H1 (cell line): ENCODE measurements around the gene PIK3R1. TPM values are rescaled to one million over a fixed set of nuclear protein-coding genes. Genes with fewer than 3 reads are reported as not detected.

Experiments used
- CTCF ChIA-PET: fragments of 300-600 bp; sonication (Branson Sonifier 250); formaldehyde crosslinking; loops from one replicate; lab custom pipeline; 2021; ENCODE audit not compliant: partially characterized antibody; lab: Charles Lee
- POLR2A ChIA-PET: fragments of 300-600 bp; sonication (Branson Sonifier 250); formaldehyde crosslinking; loops from one replicate; lab custom pipeline; 2021; ENCODE audit warnings: inconsistent platforms; ENCODE audit not compliant: partially characterized antibody; lab: Charles Lee
- DNase-seq, 2 experiments: peaks; one replicate each; pipeline versions ENCODE4 v3.0.0 to v3.0.0-alpha.2; 2010 to 2022; ENCODE audit warnings: low spot score in 2 of 2, low read depth in 1 of 2, mixed read lengths in 1 of 2
- FAIRE-seq: peaks from 2 replicates; lab custom pipeline; 2011; peaks lifted over from hg19 to GRCh38; lab: Jason Lieb, UNC
- H2AFZ ChIP-seq: 2 replicates; pipeline ENCODE4 v1.8.1; 2012; ENCODE audit warnings: low read length, inconsistent platforms
- H2AK5ac ChIP-seq: 2 replicates; pipeline ENCODE4 v1.6.1; 2013; ENCODE audit warnings: low read depth, low read length
- H2BK120ac ChIP-seq: replicated peaks from 2 replicates; pipeline ENCODE3; 2013; ENCODE audit warnings: low read depth, low read length, inconsistent platforms
- H2BK12ac ChIP-seq: 2 replicates; pipeline ENCODE4 v1.6.1; 2013; ENCODE audit warnings: low read depth, low read length
- H2BK15ac ChIP-seq: 2 replicates; pipeline ENCODE4 v1.6.1; 2013; ENCODE audit warnings: low read length
- H2BK20ac ChIP-seq: 2 replicates; pipeline ENCODE4 v1.6.1; 2013; ENCODE audit warnings: low read length
- H2BK5ac ChIP-seq: 2 replicates; pipeline ENCODE4 v1.6.1; 2013; ENCODE audit warnings: low read depth, low read length
- H3K14ac ChIP-seq: 2 replicates; pipeline ENCODE4 v1.6.1; 2013; ENCODE audit warnings: inconsistent platforms; ENCODE audit not compliant: insufficient read length
- H3K18ac ChIP-seq: 2 replicates; pipeline ENCODE4 v1.6.1; 2013; ENCODE audit warnings: low read length; ENCODE audit errors: extremely low read depth
- H3K23ac ChIP-seq: 2 replicates; pipeline ENCODE4 v1.6.1; 2013; ENCODE audit warnings: inconsistent platforms; ENCODE audit not compliant: insufficient read length
- H3K23me2 ChIP-seq: 2 replicates; pipeline ENCODE4 v1.6.1; 2013; ENCODE audit warnings: low read depth, low read length
- H3K27ac ChIP-seq: 2 replicates; pipeline ENCODE4 v1.6.1; 2011; ENCODE audit warnings: low read depth, low read length, inconsistent platforms
- H3K27me3 ChIP-seq, 4 experiments: replicated peaks in 1 of 4; 1 replicate in 1 of 4; 2 replicates in 3 of 4; pipeline versions ENCODE4 v1.6.1 to v1.8.1; 2011 to 2013; ENCODE audit warnings: low read length in 3 of 4, mild to moderate bottlenecking in 3 of 4, inconsistent platforms in 2 of 4, mixed read lengths in 2 of 4, moderate library complexity in 1 of 4; ENCODE audit not compliant: control insufficient read depth in 3 of 4, insufficient read depth in 3 of 4; ENCODE audit errors: extremely low read depth in 1 of 4
- H3K36me3 ChIP-seq, 4 experiments: 2 replicates each; pipeline versions ENCODE4 v1.6.1 to v1.8.1; 2011 to 2013; ENCODE audit warnings: mild to moderate bottlenecking in 4 of 4, low read length in 3 of 4, moderate library complexity in 2 of 4, control low read depth in 1 of 4, inconsistent platforms in 1 of 4; ENCODE audit not compliant: insufficient read depth in 4 of 4, control insufficient read depth in 2 of 4
- H3K4ac ChIP-seq: replicated peaks from 2 replicates; pipeline ENCODE3; 2013; ENCODE audit warnings: low read length, low read depth, mixed read lengths, inconsistent platforms; ENCODE audit not compliant: insufficient read length
- H3K4me1 ChIP-seq, 4 experiments: replicated peaks in 1 of 4; 1 replicate in 1 of 4; 2 replicates in 3 of 4; pipeline versions ENCODE4 v1.6.1 to v1.8.1; 2011 to 2013; ENCODE audit warnings: low read length in 3 of 4, inconsistent platforms in 2 of 4, mixed read lengths in 1 of 4; ENCODE audit not compliant: insufficient read depth in 4 of 4, control insufficient read depth in 3 of 4
- H3K4me2 ChIP-seq, 2 experiments: 2 replicates each; pipeline versions ENCODE4 v1.6.1 to v1.8.1; 2011 to 2013; ENCODE audit warnings: low read depth in 2 of 2, low read length in 2 of 2, control low read depth in 1 of 2, inconsistent platforms in 1 of 2, mild to moderate bottlenecking in 1 of 2; ENCODE audit not compliant: insufficient read depth in 1 of 2
- H3K4me3 ChIP-seq, 4 experiments: fragments of 200-600, 300-600 bp in 1 of 4; sonication (generic), shearing (Covaris generic), sonication (Bioruptor Twin) in 1 of 4; 2 replicates each; pipeline versions ENCODE4 v1.5.1 to v1.8.1; 2011 to 2016; ENCODE audit warnings: low read length in 4 of 4, low read depth in 3 of 4, control low read depth in 2 of 4, inconsistent platforms in 2 of 4, mild to moderate bottlenecking in 2 of 4, mixed read lengths in 1 of 4, moderate library complexity in 1 of 4; ENCODE audit not compliant: insufficient read depth in 2 of 4; ENCODE audit errors: extremely low read depth in 1 of 4
- H3K56ac ChIP-seq: replicated peaks from 2 replicates; pipeline ENCODE3; 2013; ENCODE audit warnings: low read depth, mild to moderate bottlenecking, mixed read lengths, low read length, inconsistent platforms; ENCODE audit not compliant: insufficient read length
- H3K79me1 ChIP-seq: 2 replicates; pipeline ENCODE4 v1.6.1; 2013; ENCODE audit warnings: low read depth, low read length, control low read depth
- H3K79me2 ChIP-seq, 2 experiments: 2 replicates each; pipeline versions ENCODE4 v1.6.1 to v1.8.1; 2012 to 2013; ENCODE audit warnings: low read length in 2 of 2, mild to moderate bottlenecking in 2 of 2, inconsistent platforms in 1 of 2; ENCODE audit not compliant: insufficient read depth in 2 of 2, control insufficient read depth in 1 of 2
- H3K9ac ChIP-seq, 4 experiments: replicated peaks in 1 of 4; 1 replicate in 1 of 4; 2 replicates in 3 of 4; pipeline versions ENCODE4 v1.6.1 to v1.8.1; 2011 to 2013; ENCODE audit warnings: low read depth in 3 of 4, low read length in 3 of 4, control low read depth in 2 of 4, mild to moderate bottlenecking in 2 of 4, moderate library complexity in 2 of 4, inconsistent platforms in 1 of 4; ENCODE audit errors: extremely low read depth in 1 of 4
- H3K9me3 ChIP-seq, 2 experiments: 2 replicates each; pipeline versions ENCODE4 v1.6.1 to v1.8.1; 2012 to 2013; ENCODE audit warnings: mild to moderate bottlenecking in 2 of 2, moderate library complexity in 2 of 2, control low read depth in 1 of 2, inconsistent platforms in 1 of 2, low read depth in 1 of 2, low read length in 1 of 2, mixed read lengths in 1 of 2; ENCODE audit not compliant: insufficient read depth in 2 of 2
- H4K20me1 ChIP-seq, 2 experiments: replicated peaks in 1 of 2; 2 replicates each; pipeline versions ENCODE3 to v1.8.1; 2011 to 2013; ENCODE audit warnings: inconsistent platforms in 2 of 2, low read length in 2 of 2, mild to moderate bottlenecking in 1 of 2; ENCODE audit not compliant: insufficient read depth in 2 of 2, control insufficient read depth in 1 of 2
- H4K5ac ChIP-seq: 2 replicates; pipeline ENCODE4 v1.6.1; 2013; ENCODE audit warnings: low read length, low read depth, mixed read lengths, inconsistent platforms; ENCODE audit not compliant: insufficient read length
- H4K8ac ChIP-seq: 2 replicates; pipeline ENCODE4 v1.8.0; 2013; ENCODE audit warnings: mild to moderate bottlenecking, moderate library complexity, low read length, inconsistent platforms; ENCODE audit not compliant: insufficient read depth; ENCODE audit errors: extremely low read depth
- H4K91ac ChIP-seq: replicated peaks from 2 replicates; pipeline ENCODE3; 2013; ENCODE audit warnings: low read length, mixed read lengths, inconsistent platforms; ENCODE audit not compliant: insufficient read length
- BACH1 ChIP-seq: IDR thresholded peaks from 2 replicates; pipeline ENCODE4 v1.6.1; 2012; ENCODE audit warnings: low read length, improper control_type of control experiment
- BRCA1 ChIP-seq: IDR thresholded peaks from 2 replicates; pipeline ENCODE4 v1.6.1; 2012; ENCODE audit warnings: low read depth, low read length, improper control_type of control experiment
- CHD1 ChIP-seq: IDR thresholded peaks from 2 replicates; pipeline ENCODE4 v1.6.1; 2012; ENCODE audit warnings: low read depth, low read length, improper control_type of control experiment
- CHD2 ChIP-seq: IDR thresholded peaks from 2 replicates; pipeline ENCODE4 v1.6.1; 2012; ENCODE audit warnings: low read length, improper control_type of control experiment
- FOSL1 ChIP-seq: IDR thresholded peaks from 2 replicates; pipeline ENCODE4 v1.6.1; 2011; ENCODE audit warnings: mild to moderate bottlenecking, low read depth, low read length, moderate library complexity; ENCODE audit not compliant: insufficient read depth
- HDAC6 ChIP-seq: IDR thresholded peaks from one replicate; pipeline ENCODE4 v1.7.1; 2012; ENCODE audit warnings: low read depth, mild to moderate bottlenecking, inconsistent platforms, low read length, moderate library complexity
- KDM1A ChIP-seq: fragments of 200-600, 300-600 bp; sonication (generic); IDR thresholded peaks from 2 replicates; pipeline ENCODE4 v1.7.1; 2016; ENCODE audit warnings: mild to moderate bottlenecking, low read length, borderline replicate concordance
- MAFK ChIP-seq: IDR thresholded peaks from 2 replicates; pipeline ENCODE4 v1.6.1; 2012; ENCODE audit warnings: low read depth, mild to moderate bottlenecking, improper control_type of control experiment, low read length
- PHF8 ChIP-seq: fragments of 200-600 bp; sonication (generic); conservative IDR thresholded peaks from 2 replicates; pipeline ENCODE4 v1.7.1; 2012; ENCODE audit warnings: low read depth, mild to moderate bottlenecking, inconsistent platforms, low read length, moderate library complexity
- POLR2AphosphoS5 ChIP-seq: IDR thresholded peaks from 2 replicates; pipeline ENCODE4 v1.6.1; 2011; ENCODE audit warnings: low read depth, low read length
- RNF2 ChIP-seq: fragments of 200-900, 300-1000 bp; sonication (generic); IDR thresholded peaks from 2 replicates; pipeline ENCODE4 v1.7.1; 2016; ENCODE audit warnings: borderline replicate concordance, low read depth, mild to moderate bottlenecking, antibody characterized with exemption, low read length; ENCODE audit not compliant: poor library complexity, severe bottlenecking; ENCODE audit errors: missing control alignments
- SIN3A ChIP-seq, 2 experiments: IDR thresholded peaks in 1 of 2; conservative IDR thresholded peaks in 1 of 2; 2 replicates each; pipeline ENCODE4 v1.6.1; 2011 to 2012; ENCODE audit warnings: low read length in 2 of 2, improper control_type of control experiment in 1 of 2, low read depth in 1 of 2, mild to moderate bottlenecking in 1 of 2
- TAF7 ChIP-seq: optimal IDR thresholded peaks from 2 replicates; pipeline ENCODE3; 2011; ENCODE audit warnings: low read depth, mild to moderate bottlenecking, inconsistent platforms, low read length, moderate library complexity, borderline replicate concordance
- WGBS, 2 experiments: shearing (Covaris generic) in 1 of 2; methylation state at CpG; one replicate each; pipeline versions ENCODE4 v1.1.6 to v1.1.7; 2013 to 2015; ENCODE audit warnings: low lambda C conversion rate in 2 of 2, mixed read lengths in 2 of 2, inconsistent platforms in 1 of 2, low coverage in 1 of 2, missing lambda C conversion rate in 1 of 2; ENCODE audit not compliant: insufficient replicate concordance in 2 of 2, insufficient coverage in 1 of 2, insufficient read length in 1 of 2; ENCODE audit errors: extremely low coverage in 1 of 2, missing lambda C conversion rate in 1 of 2; 5-methylcytosine and 5-hydroxymethylcytosine counted together
- polyA plus RNA-seq, 7 experiments: library from polyadenylated mRNA; depleted of rRNA in 3 of 7; stranded (reverse) in 5 of 7; unstranded in 2 of 7; fragments of >200 nt in 5 of 7; fragments of 200-250 nt in 2 of 7; gene quantifications; 1 replicate in 5 of 7; 2 replicates in 1 of 7; 4 replicates in 1 of 7; pipeline versions ENCODE4 v1.2.1 to v1.2.3, GENCODE V29; 2011 to 2013; ENCODE audit warnings: missing spikeins in 2 of 7, mixed read lengths in 2 of 7
- total RNA-seq: library from RNA; stranded (reverse); fragmentation: NEBNext Ultra II Directional; extraction: Animal tissue kit (Norgen Biotek cat#: 25700); gene quantifications from 2 replicates; pipeline ENCODE4 v1.2.1, GENCODE V29; 2021

Gene PIK3R1
- total and polyA plus RNA-seq, 2 of the 8 experiments (the other 6 are each of a cell fraction or from before 2014, with no cell fraction given), result 2.3 to 13.7 TPM

- Histone ChIP-seq H3K14ac (no peak overlapping the region), H3K9me3 (no peaks in the 10 kb centered on the region), H3K4me2 (no peak overlapping the region), H2AK5ac (no peak overlapping the region), H3K23ac (no peak overlapping the region), H2BK120ac (no peak overlapping the region), H2BK5ac (no peak overlapping the region), H3K18ac (no peak overlapping the region), H2BK12ac (no peak overlapping the region), H3K27me3 (no peaks in the 10 kb centered on the region), H3K9ac (no peak overlapping the region), H3K79me2 (no peaks in the 10 kb centered on the region), H3K27ac (no peak overlapping the region), H2BK20ac (no peak overlapping the region), H3K4me3 (no peak overlapping the region), H3K4ac (no peak overlapping the region), H3K79me1 (no peaks in the 10 kb centered on the region), H4K5ac (no peak overlapping the region), H3K23me2 (no peaks in the 10 kb centered on the region; the same call in 1 of the 2 replicates), H3K36me3 (no peaks in the 10 kb centered on the region), H2BK15ac (no peak overlapping the region), H4K20me1 (no peaks in the 10 kb centered on the region), H2AFZ (no peak overlapping the region), H3K4me1 (no peaks in the 10 kb centered on the region), H4K91ac (no peak overlapping the region), H4K8ac (no peak overlapping the region), H3K56ac (no peak overlapping the region)
- WGBS, 2 experiments, result 47% methylated on average over 2 of the region's 2 CpGs; no CpG with 5 or more reads in 1 of the 2 experiments
- CTCF ChIA-PET, result no interaction called here
- no peak for FAIRE-seq
- POLR2A ChIA-PET, result no interaction called here
- TF ChIP-seq POLR2AphosphoS5 (no peak), TAF7 (no peak), HDAC6 (no peak), BACH1 (no peak), BRCA1 (no peak), CHD2 (no peak), PHF8 (no peak), KDM1A (no peak), SIN3A (conservative IDR thresholded peaks at IDR 0.05 in 1 of 2, IDR thresholded peaks at IDR 0.05 in 1 of 2; ENCODE audit: low read depth in 1 of 2, low read length in 2 of 2) (no peak), FOSL1 (no peak), RNF2 (no peak), CHD1 (no peak), MAFK (no peak)
- no peak for DNase-seq
Observed at GRCh38 chr5:68313336-68313735, 97.8 kb downstream of the PIK3R1 start.
